Measurements from ENCODE around the gene SV2C. TPM values are rescaled to one million over a fixed set of nuclear protein-coding genes. Genes with fewer than 3 reads are reported as not detected.

SV2C gene
- total and polyA plus RNA-seq, 2 donors (not counting 1 experiment from before 2014, with no cell fraction given) = not detected

- DNase-seq (ENCODE audit: low read depth in 2 of 2) = no peak
- no peak overlapping the region for H3K9ac ChIP-seq (ENCODE audit: insufficient read depth, low read length)
- no peaks in the 10 kb centered on the region for H3K36me3 ChIP-seq (ENCODE audit: control insufficient read depth, insufficient read depth, low read length)
- H3K79me2 ChIP-seq (ENCODE audit: control insufficient read depth, insufficient read depth, low read length) = no peaks in the 10 kb centered on the region
- H2AFZ ChIP-seq (ENCODE audit: low read length) = no peak overlapping the region
- TF ChIP-seq CTCF (conservative IDR thresholded peaks at IDR 0.05 in 1 of 2, IDR thresholded peaks at IDR 0.05 in 1 of 2; ENCODE audit: low read depth in 1 of 2, low read length in 2 of 2) (no peak), EZH2 (IDR thresholded peaks at IDR 0.05; ENCODE audit: low read length, missing control alignments) (no peak)
- no peaks in the 10 kb centered on the region for H3K9me3 ChIP-seq (ENCODE audit: control insufficient read depth, insufficient read depth, low read depth, low read length)
- no peak overlapping the region for H3K27ac ChIP-seq (ENCODE audit: insufficient read depth, low read length)
- H3K4me3 ChIP-seq (replicated peaks in 1 of 4; ENCODE audit: control extremely low read depth in 1 of 4, insufficient read depth in 1 of 4, low read depth in 3 of 4, low read length in 4 of 4) = no peak overlapping the region
- no peaks in the 10 kb centered on the region for H4K20me1 ChIP-seq (ENCODE audit: control insufficient read depth, extremely low read depth, insufficient read depth, low read length)
- H3K27me3 ChIP-seq (ENCODE audit: control insufficient read depth, insufficient read depth, low read length) = no peaks in the 10 kb centered on the region
- no peaks in the 10 kb centered on the region for H3K4me1 ChIP-seq (ENCODE audit: control insufficient read depth, extremely low read depth, insufficient read depth, low read length)
- H3K4me2 ChIP-seq (ENCODE audit: extremely low read depth, insufficient read depth, low read length) = no peak overlapping the region
Observed at GRCh38 chr5:76199336-76200318, 116.4 kb downstream of the SV2C start.

DNA sequence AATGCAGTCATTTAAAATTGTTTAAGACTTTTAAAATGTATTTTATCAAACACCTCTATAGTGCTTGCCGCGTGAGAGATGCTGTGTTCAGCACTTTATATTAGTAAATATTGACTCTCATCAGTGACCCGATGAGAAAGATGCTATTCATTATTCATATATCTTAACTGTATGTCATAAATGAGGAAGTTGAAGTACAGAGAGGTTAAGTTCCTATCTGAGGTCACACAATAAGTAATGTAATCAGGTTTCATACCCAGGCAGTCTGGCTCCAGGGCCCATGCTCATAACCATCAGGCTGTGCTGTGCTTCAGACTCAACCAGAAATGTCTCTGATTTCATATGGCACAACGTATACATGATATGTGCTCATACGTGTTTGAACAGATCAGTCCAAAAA, 119.0 kb downstream of the SV2C start:
- no peak overlapping the region for H3K9ac ChIP-seq (ENCODE audit: insufficient read depth, low read length)
- no peaks in the 10 kb centered on the region for H3K9me3 ChIP-seq (ENCODE audit: control insufficient read depth, insufficient read depth, low read depth, low read length)
- H3K4me3 ChIP-seq (replicated peaks in 1 of 4; ENCODE audit: control extremely low read depth in 1 of 4, insufficient read depth in 1 of 4, low read depth in 3 of 4, low read length in 4 of 4) = no peak overlapping the region
- DNase-seq (ENCODE audit: low read depth in 2 of 2) = no peak
- no peaks in the 10 kb centered on the region for H3K27me3 ChIP-seq (ENCODE audit: control insufficient read depth, insufficient read depth, low read length)
- no peak overlapping the region for H3K27ac ChIP-seq (ENCODE audit: insufficient read depth, low read length)
- H4K20me1 ChIP-seq (ENCODE audit: control insufficient read depth, extremely low read depth, insufficient read depth, low read length) = no peaks in the 10 kb centered on the region
- no peak for TF ChIP-seq EZH2 (IDR thresholded peaks at IDR 0.05; ENCODE audit: low read length, missing control alignments)
- TF ChIP-seq CTCF (conservative IDR thresholded peaks at IDR 0.05 in 1 of 2, IDR thresholded peaks at IDR 0.05 in 1 of 2; ENCODE audit: low read depth in 1 of 2, low read length in 2 of 2) = no peak
- H3K79me2 ChIP-seq (ENCODE audit: control insufficient read depth, insufficient read depth, low read length) = no peaks in the 10 kb centered on the region
- no peaks in the 10 kb centered on the region for H3K36me3 ChIP-seq (ENCODE audit: control insufficient read depth, insufficient read depth, low read length)
- no peak overlapping the region for H2AFZ ChIP-seq (ENCODE audit: low read length)
- H3K4me1 ChIP-seq (ENCODE audit: control insufficient read depth, extremely low read depth, insufficient read depth, low read length) = no peaks in the 10 kb centered on the region
- no peak overlapping the region for H3K4me2 ChIP-seq (ENCODE audit: extremely low read depth, insufficient read depth, low read length)

GRCh38 chr5:76204191-76204590, 121.0 kb downstream of the SV2C start:
- Histone ChIP-seq H3K4me1 (ENCODE audit: control insufficient read depth, extremely low read depth, insufficient read depth, low read length) (no peaks in the 10 kb centered on the region), H3K9me3 (ENCODE audit: control insufficient read depth, insufficient read depth, low read depth, low read length) (no peaks in the 10 kb centered on the region), H3K4me3 (replicated peaks in 1 of 4; ENCODE audit: control extremely low read depth in 1 of 4, insufficient read depth in 1 of 4, low read depth in 3 of 4, low read length in 4 of 4) (no peak overlapping the region), H3K36me3 (ENCODE audit: control insufficient read depth, insufficient read depth, low read length) (no peaks in the 10 kb centered on the region), H3K27ac (ENCODE audit: insufficient read depth, low read length) (no peak overlapping the region), H3K27me3 (ENCODE audit: control insufficient read depth, insufficient read depth, low read length) (no peaks in the 10 kb centered on the region), H3K9ac (ENCODE audit: insufficient read depth, low read length) (no peak overlapping the region), H3K4me2 (ENCODE audit: extremely low read depth, insufficient read depth, low read length) (no peak overlapping the region), H4K20me1 (ENCODE audit: control insufficient read depth, extremely low read depth, insufficient read depth, low read length) (no peaks in the 10 kb centered on the region), H3K79me2 (ENCODE audit: control insufficient read depth, insufficient read depth, low read length) (no peaks in the 10 kb centered on the region), H2AFZ (ENCODE audit: low read length) (no peak overlapping the region)
- TF ChIP-seq CTCF (conservative IDR thresholded peaks at IDR 0.05 in 1 of 2, IDR thresholded peaks at IDR 0.05 in 1 of 2; ENCODE audit: low read depth in 1 of 2, low read length in 2 of 2) (no peak), EZH2 (IDR thresholded peaks at IDR 0.05; ENCODE audit: low read length, missing control alignments) (no peak)
- DNase-seq (ENCODE audit: low read depth in 2 of 2) = no peak

Measured in fibroblast of lung (primary cell).